GM18858 (cell line): ENCODE results near the gene FAU.

Experiments used
- ATAC-seq: cut with Tn5 transposase; IDR thresholded peaks from one replicate; pipeline ENCODE4 v1.9.1; 2021; ENCODE audit not compliant: unreplicated experiment

Gene FAU

DNA sequence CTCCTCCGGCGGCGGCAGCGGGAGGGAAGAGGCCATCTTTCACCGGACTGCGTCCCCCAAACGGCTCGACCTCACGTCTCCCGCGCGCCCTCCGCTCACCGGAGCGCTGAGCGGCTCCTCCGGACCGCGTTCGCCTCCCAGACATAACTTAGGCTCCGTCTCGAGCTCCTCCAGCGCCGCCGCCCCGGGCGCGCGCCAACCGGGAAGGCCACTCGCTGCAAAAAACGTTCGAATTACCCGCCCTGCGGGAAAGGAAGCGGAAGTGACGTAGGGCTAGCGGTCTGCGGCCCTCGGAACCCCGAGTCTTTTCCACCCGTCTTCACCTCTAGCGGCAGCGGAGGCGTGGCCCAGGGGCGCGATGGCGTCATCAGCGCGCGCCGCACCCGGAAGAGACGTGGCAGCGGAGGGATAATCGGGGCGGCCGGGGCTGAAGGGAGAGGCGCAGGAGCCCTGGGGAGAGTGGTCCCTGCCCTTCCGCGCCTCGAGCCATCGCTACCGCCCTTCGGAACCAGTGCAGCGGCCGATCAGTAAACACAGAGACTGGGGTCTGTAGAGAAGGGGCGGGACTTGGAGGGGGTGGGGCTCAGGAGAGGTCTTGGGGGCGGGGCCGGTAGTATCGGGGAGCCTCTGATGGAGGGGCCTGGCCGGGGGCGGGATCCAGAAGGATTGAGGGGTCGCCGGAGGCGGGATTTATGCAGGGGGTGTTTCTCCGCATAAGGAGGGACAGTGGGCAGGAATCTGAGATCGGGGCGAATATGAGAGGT is 37.9 kb downstream of the FAU start, which contains the start of the genes CDCA5 and ZFPL1:
Gene CDCA5 (minus strand): TSS at position 207 of the 764 bp plus-strand sequence. CDS start 62 bp downstream, at position 145.
Gene ZFPL1 (plus strand): TSS at position 389 of the 764 bp plus-strand sequence. CDS start 477 bp downstream, outside the sequence.
- peak; percentile 64 for ATAC-seq

DNA sequence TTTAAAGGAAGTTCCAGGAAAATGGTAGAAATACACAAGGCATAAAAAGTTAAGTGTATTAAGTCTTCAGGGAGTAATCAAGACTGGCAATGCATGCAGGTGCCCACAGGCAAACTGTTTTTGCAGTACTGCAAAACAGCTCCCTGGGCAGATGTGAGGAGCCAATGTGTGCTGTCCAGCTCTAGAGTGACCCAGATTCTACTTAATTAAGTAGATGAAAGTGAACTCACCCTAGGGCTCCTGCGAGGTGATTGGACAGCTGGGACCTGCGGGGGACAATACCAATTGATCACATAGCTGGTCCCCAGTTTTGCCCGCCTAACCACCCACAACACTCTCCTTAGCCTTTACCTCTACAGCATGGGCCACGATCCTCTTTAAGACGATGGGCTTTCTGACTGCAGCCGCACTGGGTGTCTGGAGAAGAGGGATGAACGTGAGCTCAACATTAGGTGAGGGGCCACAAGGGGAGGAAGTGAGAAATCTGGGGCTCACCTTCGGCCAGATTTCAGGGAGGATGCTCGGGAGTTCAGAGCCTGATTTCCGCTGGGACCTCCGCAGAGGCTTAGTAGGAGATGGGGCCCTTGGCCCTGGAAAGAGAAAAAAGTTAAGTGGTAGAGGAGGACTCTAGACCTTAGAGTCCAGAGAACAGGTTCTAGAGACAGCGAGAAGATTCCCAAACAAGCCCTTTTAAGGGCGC is 38.6 kb downstream of the FAU start:
- no peak for ATAC-seq

DNA sequence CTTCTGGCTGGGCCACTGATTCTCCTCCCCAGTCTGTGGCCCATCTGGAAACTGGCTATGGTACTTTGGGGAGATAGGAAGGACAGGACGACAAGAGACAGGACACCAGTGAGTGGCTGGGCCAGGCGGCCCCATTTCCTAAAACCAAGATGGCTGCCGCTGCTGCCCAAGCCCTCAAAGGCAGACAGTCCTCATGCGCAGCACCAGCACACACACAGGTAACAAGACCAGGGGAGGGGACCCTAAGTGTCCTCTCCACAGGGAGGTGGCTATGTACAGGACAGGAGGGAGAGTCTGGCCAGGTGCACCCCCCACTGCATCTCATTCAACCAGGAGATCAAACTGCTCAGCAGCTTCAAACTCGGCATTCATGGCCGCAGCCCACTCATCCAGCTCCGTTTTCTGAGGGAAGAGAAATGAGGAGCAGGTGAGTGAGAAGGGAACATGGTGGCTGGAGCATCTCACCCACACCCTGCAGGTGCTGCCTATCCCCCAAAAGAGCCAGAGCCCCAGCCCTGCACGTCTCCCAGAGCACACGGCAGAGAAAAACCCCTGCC is 43.1 kb downstream of the FAU start:
- ATAC-seq = no peak

DNA sequence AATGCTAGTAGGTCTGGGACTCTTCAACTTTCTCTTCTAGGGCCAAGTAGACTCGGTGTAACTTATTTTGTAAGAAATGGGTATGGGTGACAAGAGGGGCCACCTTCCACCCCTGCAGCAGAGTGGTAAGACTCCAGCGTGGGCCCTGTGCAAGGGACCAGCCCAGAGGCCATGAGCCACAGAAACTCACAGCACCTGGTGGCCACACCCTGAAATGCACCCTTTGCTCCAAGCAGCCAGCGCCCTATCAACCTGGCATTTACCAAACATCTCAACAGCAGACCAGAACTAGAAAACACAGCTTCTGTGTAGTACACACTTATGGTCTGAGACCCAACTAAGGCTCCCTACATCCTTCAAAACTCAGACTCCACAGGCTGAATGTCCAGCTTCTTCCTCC is 43.8 kb downstream of the FAU start:
- no peak for ATAC-seq

DNA sequence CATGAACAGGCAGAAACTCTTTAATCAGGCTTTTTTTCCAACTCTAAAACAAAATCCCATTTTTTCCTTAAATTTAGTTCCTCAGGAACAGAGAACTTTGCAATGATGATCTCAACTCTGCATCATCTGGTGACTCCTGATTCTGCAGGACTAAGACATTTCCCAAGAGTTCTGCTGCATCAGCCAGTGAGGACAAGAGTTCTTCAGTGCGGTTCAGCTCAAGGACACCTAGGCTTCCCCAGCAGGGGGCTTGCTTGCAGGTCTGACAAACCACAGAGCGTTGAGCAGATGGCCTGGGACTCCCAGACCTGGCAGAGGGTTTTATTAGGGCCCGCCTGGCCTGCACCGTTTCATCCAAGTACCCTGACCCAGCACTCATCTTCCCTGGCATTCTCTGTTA is 44.5 kb downstream of the FAU start:
- ATAC-seq = no peak

DNA sequence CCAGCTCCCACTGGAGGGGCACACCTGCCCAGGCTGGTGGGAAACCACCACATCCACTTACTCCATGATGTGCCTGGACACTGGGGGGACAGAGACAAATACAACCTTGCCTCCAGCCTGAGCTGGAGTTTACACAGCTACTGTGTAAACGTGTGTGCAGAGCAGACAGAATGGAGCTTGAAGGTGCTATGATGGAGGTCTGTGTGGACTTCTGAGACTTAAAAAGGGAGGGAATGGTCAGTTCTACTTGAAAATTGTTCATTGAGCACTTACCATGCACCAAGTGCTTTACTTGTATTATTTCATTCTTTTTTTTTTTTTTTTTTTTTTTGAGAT is 49.3 kb downstream of the FAU start:
- ATAC-seq = no peak

DNA sequence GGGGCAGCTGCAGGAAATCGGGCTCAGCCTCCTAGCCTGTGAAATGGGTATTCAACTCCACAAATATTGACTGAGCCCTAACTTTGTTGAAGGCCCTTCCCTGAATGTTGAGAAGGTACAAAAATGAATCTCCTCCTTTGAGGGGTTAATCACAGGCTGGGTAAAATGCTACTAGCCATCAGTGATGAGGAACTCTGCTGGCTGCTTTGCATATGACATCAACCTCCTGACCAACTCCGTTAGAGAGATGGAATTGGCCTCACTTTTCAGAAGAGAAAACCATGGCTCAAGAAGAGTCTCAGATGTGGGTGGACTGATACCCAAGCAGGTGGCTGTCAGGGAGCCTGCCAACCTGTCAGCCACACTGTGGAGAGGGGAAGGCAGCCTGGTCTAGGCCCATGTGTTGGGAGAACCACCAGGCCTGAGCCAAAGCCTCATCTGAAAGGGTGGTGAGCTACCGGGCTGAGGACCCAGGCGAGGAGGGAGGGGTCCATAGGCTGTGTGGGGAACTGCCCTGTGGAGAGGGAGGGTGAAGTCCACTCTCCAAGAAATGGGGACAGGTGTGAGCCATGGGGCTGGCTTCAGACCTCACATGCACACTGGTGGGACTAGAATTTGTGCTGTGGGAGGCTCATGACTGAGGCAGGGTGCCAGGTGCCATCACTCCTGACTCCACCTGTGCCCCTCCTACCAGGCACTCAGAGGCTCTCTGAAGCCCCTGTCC is 49.9 kb downstream of the FAU start:
- no peak for ATAC-seq
